WI38 (cell line): Measurements from ENCODE around the gene FAM131C.
A peak's percentile ranks its signal among the peaks of the same experiment; 100 is the strongest.

Experiments used
- H3K4me3 ChIP-seq: 2 replicates; pipeline ENCODE4 v1.5.1; 2011; ENCODE audit warnings: low read depth, mild to moderate bottlenecking, control low read depth, low read length
- TF ChIP-seq, protein P1 (sequence below): IDR thresholded peaks from 2 replicates; pipeline ENCODE4 v1.5.1; 2012; ENCODE audit warnings: low read depth, mild to moderate bottlenecking, control low read depth, low read length

Gene FAM131C

GRCh38 chr1:16013220-16013907 lies 60.1 kb downstream of the FAM131C start:
- H3K4me3 ChIP-seq, result peak overlapping the region; percentile 41

GRCh38 chr1:16012590-16013219 lies 60.7 kb downstream of the FAM131C start:
- TF ChIP-seq, protein P1, sequence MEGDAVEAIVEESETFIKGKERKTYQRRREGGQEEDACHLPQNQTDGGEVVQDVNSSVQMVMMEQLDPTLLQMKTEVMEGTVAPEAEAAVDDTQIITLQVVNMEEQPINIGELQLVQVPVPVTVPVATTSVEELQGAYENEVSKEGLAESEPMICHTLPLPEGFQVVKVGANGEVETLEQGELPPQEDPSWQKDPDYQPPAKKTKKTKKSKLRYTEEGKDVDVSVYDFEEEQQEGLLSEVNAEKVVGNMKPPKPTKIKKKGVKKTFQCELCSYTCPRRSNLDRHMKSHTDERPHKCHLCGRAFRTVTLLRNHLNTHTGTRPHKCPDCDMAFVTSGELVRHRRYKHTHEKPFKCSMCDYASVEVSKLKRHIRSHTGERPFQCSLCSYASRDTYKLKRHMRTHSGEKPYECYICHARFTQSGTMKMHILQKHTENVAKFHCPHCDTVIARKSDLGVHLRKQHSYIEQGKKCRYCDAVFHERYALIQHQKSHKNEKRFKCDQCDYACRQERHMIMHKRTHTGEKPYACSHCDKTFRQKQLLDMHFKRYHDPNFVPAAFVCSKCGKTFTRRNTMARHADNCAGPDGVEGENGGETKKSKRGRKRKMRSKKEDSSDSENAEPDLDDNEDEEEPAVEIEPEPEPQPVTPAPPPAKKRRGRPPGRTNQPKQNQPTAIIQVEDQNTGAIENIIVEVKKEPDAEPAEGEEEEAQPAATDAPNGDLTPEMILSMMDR, result no peak
- peak overlapping the region; percentile 41 for H3K4me3 ChIP-seq

More at GRCh38 chr1:16013220-16013907, 60.1 kb downstream of the FAM131C start:
- TF ChIP-seq, protein P1, result no peak

DNA sequence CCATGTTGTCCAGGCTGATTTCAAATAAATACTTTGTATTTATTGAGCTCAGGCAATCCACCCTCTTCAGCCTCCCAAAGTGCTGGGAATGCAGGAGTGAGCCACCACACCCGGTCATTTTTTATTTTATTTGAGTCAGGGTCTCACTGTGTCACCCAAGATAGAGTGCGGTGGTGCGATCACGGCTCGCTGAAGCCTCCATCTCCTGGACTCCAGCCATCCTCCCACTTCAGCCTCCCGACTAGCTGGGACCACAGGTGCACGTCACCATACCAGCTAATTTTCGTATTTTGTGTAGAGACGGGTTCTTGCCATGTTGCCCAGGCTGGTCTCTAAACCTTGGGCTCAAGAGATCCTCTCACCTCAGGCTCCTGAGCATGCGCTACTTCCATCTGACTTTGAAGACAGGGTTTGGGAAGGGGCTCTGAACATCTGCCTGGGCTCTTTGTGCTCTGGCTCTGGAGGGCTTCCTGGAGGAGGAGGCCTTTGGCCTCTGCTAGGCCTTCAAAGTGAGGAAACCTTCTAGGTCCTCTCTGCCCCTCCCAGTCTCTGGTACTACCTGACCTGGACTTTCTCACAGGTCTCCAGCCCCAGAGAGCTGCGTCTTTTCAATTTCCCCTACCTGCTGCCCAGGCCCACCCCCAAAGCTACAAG lies 61.4 kb downstream of the FAM131C start:
- no peak overlapping the region for H3K4me3 ChIP-seq
- TF ChIP-seq, protein P1, result no peak

DNA sequence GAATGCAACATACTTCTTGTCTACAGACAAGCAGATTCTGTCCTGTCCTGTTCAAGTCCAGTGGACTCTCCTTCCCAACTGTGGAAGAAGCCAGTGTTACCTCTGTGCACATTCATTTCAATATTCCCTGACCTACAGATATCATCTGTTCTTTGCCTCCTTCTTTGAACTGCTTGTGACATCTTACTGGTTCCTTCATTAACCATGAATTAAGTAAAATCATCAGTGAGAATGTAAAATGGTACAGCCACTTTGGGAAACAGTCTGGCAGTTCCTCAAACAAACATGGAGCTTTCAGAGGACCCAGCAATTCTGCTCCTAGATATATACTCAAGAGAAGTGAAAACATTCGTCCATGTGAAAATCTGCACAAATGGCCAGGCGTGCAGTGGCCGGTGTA lies 62.6 kb downstream of the FAM131C start:
- TF ChIP-seq, protein P1, result no peak
- no peak overlapping the region for H3K4me3 ChIP-seq

GRCh38 chr1:16009678-16010077 lies 63.8 kb downstream of the FAM131C start:
- H3K4me3 ChIP-seq, result no peak overlapping the region

DNA sequence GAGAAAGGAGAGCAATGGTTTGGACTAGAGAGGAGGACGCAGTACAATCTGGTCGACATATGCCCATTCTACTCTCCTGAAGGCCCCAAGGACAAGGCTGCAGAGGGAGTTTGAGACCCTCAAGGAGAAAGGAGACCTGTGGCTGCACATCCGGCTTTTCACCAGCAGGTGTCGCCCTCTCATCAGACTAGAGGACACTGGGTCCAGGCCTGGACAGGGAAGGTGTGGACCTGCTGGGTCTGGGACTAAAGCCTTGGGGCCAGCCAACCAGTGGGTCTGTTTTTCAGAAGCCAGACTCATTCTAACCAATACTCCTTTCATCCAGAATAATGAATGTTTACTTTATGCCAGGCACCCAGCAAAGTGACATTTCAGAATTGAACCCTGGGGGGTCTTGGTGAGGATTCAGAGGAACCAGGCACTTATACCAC lies 64.4 kb downstream of the FAM131C start:
- no peak overlapping the region for H3K4me3 ChIP-seq
- TF ChIP-seq, protein P1, result peak; percentile 90

More at GRCh38 chr1:16009678-16010077, 63.8 kb downstream of the FAM131C start:
- TF ChIP-seq, protein P1, result no peak
